ENCODE measurements around the gene TNFSF10.

- TF ChIP-seq, protein P1, sequence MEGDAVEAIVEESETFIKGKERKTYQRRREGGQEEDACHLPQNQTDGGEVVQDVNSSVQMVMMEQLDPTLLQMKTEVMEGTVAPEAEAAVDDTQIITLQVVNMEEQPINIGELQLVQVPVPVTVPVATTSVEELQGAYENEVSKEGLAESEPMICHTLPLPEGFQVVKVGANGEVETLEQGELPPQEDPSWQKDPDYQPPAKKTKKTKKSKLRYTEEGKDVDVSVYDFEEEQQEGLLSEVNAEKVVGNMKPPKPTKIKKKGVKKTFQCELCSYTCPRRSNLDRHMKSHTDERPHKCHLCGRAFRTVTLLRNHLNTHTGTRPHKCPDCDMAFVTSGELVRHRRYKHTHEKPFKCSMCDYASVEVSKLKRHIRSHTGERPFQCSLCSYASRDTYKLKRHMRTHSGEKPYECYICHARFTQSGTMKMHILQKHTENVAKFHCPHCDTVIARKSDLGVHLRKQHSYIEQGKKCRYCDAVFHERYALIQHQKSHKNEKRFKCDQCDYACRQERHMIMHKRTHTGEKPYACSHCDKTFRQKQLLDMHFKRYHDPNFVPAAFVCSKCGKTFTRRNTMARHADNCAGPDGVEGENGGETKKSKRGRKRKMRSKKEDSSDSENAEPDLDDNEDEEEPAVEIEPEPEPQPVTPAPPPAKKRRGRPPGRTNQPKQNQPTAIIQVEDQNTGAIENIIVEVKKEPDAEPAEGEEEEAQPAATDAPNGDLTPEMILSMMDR (IDR thresholded peaks at IDR 0.05), result no peak
- TF ChIP-seq EZH2 (IDR thresholded peaks at IDR 0.05; ENCODE audit: borderline replicate concordance, insufficient read depth, low read depth, low read length, poor library complexity, severe bottlenecking), result no peak
Measured at GRCh38 chr3:172530566-172530965, 7.3 kb upstream of the TNFSF10 start.
